GM18873 (cell line): ENCODE data around the gene ZNF217.
"Not testable (repeated sequence)": the region's sequence is repeated elsewhere in the genome, so short reads cannot be mapped to it uniquely, and the experiment has no call there.

Experiments used
- ATAC-seq: cut with Tn5 transposase; IDR thresholded peaks from one replicate; pipeline ENCODE4 v1.9.1; 2021; ENCODE audit warnings: mild to moderate bottlenecking, moderate library complexity, moderate number of reproducible peaks; ENCODE audit not compliant: unreplicated experiment, low FRiP score

ZNF217 gene

GRCh38 chr20:53622247-53623133, 28.9 kb upstream of the ZNF217 start:
- ATAC-seq = no peak

- ATAC-seq = no peak
Observed at GRCh38 chr20:53621482-53622246, 28.0 kb upstream of the ZNF217 start.

GRCh38 chr20:53618490-53619000, 24.9 kb upstream of the ZNF217 start:
- not testable (repeated sequence) for ATAC-seq

GRCh38 chr20:53617791-53618489, 24.3 kb upstream of the ZNF217 start:
- no peak for ATAC-seq

- not testable (repeated sequence) for ATAC-seq
Observed at GRCh38 chr20:53616489-53616888, 22.9 kb upstream of the ZNF217 start.

- ATAC-seq = no peak
Observed at GRCh38 chr20:53613748-53614147, 20.1 kb upstream of the ZNF217 start.

- ATAC-seq = not testable (repeated sequence)
Observed at GRCh38 chr20:53612289-53612688, 18.6 kb upstream of the ZNF217 start.

GRCh38 chr20:53611449-53611894, 17.8 kb upstream of the ZNF217 start:
- ATAC-seq = no peak

- ATAC-seq = peak; percentile 39
Observed at GRCh38 chr20:53609491-53610445, 16.1 kb upstream of the ZNF217 start.

- ATAC-seq = no peak
Observed at GRCh38 chr20:53608456-53609452, 15.1 kb upstream of the ZNF217 start.

- ATAC-seq = no peak
Observed at GRCh38 chr20:53608071-53608455, 14.4 kb upstream of the ZNF217 start.

- ATAC-seq = no peak
Observed at GRCh38 chr20:53606364-53606985, 12.8 kb upstream of the ZNF217 start.

- not testable (repeated sequence) for ATAC-seq
Observed at GRCh38 chr20:53605401-53605800, 11.8 kb upstream of the ZNF217 start.

GRCh38 chr20:53604846-53605245, 11.2 kb upstream of the ZNF217 start:
- ATAC-seq = not testable (repeated sequence)

GRCh38 chr20:53602661-53603060, 9.0 kb upstream of the ZNF217 start:
- ATAC-seq = no peak

- no peak for ATAC-seq
Observed at GRCh38 chr20:53599910-53600632, 6.4 kb upstream of the ZNF217 start.

GRCh38 chr20:53599378-53599777, 5.7 kb upstream of the ZNF217 start:
- no peak for ATAC-seq
